Loucy (cell line): ENCODE measurements around the gene MTFR2.

ENCODE experiments used
- H2AFZ ChIP-seq: fragments of 200-600 bp; sonication (generic); 2 replicates; pipeline ENCODE4 v1.6.0; 2016; ENCODE audit warnings: antibody characterized with exemption, mild to moderate bottlenecking, low read length, moderate library complexity
- H3F3A ChIP-seq: fragments of 200-600 bp; 2 replicates; pipeline ENCODE4 v1.6.0; 2016; ENCODE audit warnings: antibody characterized with exemption, low read depth, mild to moderate bottlenecking
- H3K27me3 ChIP-seq: fragments of 200-600 bp; sonication (generic); 2 replicates; pipeline ENCODE4 v1.6.1; 2014; ENCODE audit warnings: low read length, mild to moderate bottlenecking; ENCODE audit not compliant: insufficient read depth, poor library complexity, severe bottlenecking
- H3K36me3 ChIP-seq: fragments of 200-600 bp; sonication (generic); 2 replicates; pipeline ENCODE4 v1.6.1; 2016; ENCODE audit warnings: low read length; ENCODE audit not compliant: insufficient read depth
- H3K4me1 ChIP-seq: fragments of 200-600 bp; sonication (generic); 2 replicates; pipeline ENCODE4 v1.5.1; 2014; ENCODE audit warnings: low read length, mild to moderate bottlenecking; ENCODE audit not compliant: insufficient read depth, poor library complexity, severe bottlenecking
- H3K4me2 ChIP-seq: fragments of 200-600 bp; sonication (generic); 2 replicates; pipeline ENCODE4 v1.6.0; 2014; ENCODE audit warnings: antibody characterized with exemption, low read length, low read depth, mild to moderate bottlenecking; ENCODE audit not compliant: poor library complexity, severe bottlenecking
- H3K4me3 ChIP-seq: fragments of 200-600 bp; sonication (generic); 2 replicates; pipeline ENCODE4 v1.5.1; 2014; ENCODE audit warnings: low read length, mild to moderate bottlenecking, mixed read lengths; ENCODE audit not compliant: poor library complexity, severe bottlenecking
- H3K79me2 ChIP-seq: fragments of 200-600 bp; sonication (generic); 2 replicates; pipeline ENCODE4 v1.6.1; 2014; ENCODE audit warnings: low read length; ENCODE audit not compliant: insufficient read depth
- H3K9ac ChIP-seq: fragments of 200-600 bp; sonication (generic); 2 replicates; pipeline ENCODE4 v1.6.0; 2014; ENCODE audit warnings: mild to moderate bottlenecking, low read depth, low read length, moderate library complexity; ENCODE audit not compliant: poor library complexity, severe bottlenecking
- H3K9me2 ChIP-seq: fragments of 200-600 bp; sonication (generic); replicated peaks from 2 replicates; pipeline ENCODE4 v1.6.1; 2016; ENCODE audit warnings: low read depth, low read length, mixed read lengths
- H3K9me3 ChIP-seq: fragments of 200-600 bp; sonication (generic); 2 replicates; pipeline ENCODE4 v1.6.1; 2014; ENCODE audit warnings: mild to moderate bottlenecking, antibody characterized with exemption, low read length, low read depth; ENCODE audit not compliant: insufficient read depth
- H4K20me1 ChIP-seq: fragments of 200-600 bp; sonication (generic); 2 replicates; pipeline ENCODE4 v1.6.0; 2014; ENCODE audit warnings: antibody characterized with exemption, low read length, mild to moderate bottlenecking; ENCODE audit not compliant: insufficient read depth, poor library complexity, severe bottlenecking
- EZH2phosphoT487 ChIP-seq: fragments of 200-600 bp; IDR thresholded peaks from 2 replicates; pipeline ENCODE4 v1.6.1; 2018; ENCODE audit warnings: antibody characterized with exemption, mild to moderate bottlenecking, moderate library complexity, borderline replicate concordance
- TF ChIP-seq, protein P1 (sequence below): fragments of 200-600 bp; sonication (generic); conservative IDR thresholded peaks from 2 replicates; pipeline ENCODE4 v1.5.1; 2014; ENCODE audit warnings: mild to moderate bottlenecking, antibody characterized with exemption, low read length

MTFR2 gene

DNA sequence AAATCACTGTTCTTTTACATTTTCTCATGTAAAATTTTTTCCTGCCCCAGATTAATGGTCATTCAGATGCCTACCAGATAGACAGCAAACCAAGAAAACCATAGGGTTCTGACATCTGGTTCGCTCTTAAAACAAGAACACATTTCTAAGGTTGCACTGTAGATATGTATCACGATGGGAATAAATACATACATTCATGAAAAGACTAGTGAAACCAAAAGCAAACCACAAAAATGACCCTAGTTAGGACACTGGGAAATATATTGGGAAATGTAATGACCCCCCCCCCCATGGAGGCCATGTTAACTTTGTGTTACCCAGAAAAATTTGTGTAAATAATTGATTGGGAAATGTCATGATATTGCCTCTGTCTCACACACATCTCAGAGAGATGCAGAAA lies 37.5 kb downstream of the MTFR2 start:
- no peaks in the 10 kb centered on the region for H3K9me3 ChIP-seq
- no peaks in the 10 kb centered on the region for H3K9me2 ChIP-seq
- no peak overlapping the region for H3K4me3 ChIP-seq
- H3K27me3 ChIP-seq = no peaks in the 10 kb centered on the region
- no peaks in the 10 kb centered on the region for H3K36me3 ChIP-seq
- no peaks in the 10 kb centered on the region for H3K79me2 ChIP-seq
- H3K9ac ChIP-seq = no peak overlapping the region
- no peaks in the 10 kb centered on the region for H3K4me1 ChIP-seq
- no peak overlapping the region for H2AFZ ChIP-seq
- no peaks in the 10 kb centered on the region for H3F3A ChIP-seq
- H3K4me2 ChIP-seq = no peak overlapping the region
- TF ChIP-seq, protein P1, sequence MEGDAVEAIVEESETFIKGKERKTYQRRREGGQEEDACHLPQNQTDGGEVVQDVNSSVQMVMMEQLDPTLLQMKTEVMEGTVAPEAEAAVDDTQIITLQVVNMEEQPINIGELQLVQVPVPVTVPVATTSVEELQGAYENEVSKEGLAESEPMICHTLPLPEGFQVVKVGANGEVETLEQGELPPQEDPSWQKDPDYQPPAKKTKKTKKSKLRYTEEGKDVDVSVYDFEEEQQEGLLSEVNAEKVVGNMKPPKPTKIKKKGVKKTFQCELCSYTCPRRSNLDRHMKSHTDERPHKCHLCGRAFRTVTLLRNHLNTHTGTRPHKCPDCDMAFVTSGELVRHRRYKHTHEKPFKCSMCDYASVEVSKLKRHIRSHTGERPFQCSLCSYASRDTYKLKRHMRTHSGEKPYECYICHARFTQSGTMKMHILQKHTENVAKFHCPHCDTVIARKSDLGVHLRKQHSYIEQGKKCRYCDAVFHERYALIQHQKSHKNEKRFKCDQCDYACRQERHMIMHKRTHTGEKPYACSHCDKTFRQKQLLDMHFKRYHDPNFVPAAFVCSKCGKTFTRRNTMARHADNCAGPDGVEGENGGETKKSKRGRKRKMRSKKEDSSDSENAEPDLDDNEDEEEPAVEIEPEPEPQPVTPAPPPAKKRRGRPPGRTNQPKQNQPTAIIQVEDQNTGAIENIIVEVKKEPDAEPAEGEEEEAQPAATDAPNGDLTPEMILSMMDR = no peak
- no peak for TF ChIP-seq EZH2phosphoT487
- no peaks in the 10 kb centered on the region for H4K20me1 ChIP-seq

GRCh38 chr6:136210398-136211165 lies 39.5 kb downstream of the MTFR2 start:
- no peaks in the 10 kb centered on the region for H3F3A ChIP-seq
- no peak overlapping the region for H3K4me3 ChIP-seq
- H3K9ac ChIP-seq = no peak overlapping the region
- no peaks in the 10 kb centered on the region for H3K79me2 ChIP-seq
- H2AFZ ChIP-seq = no peak overlapping the region
- no peaks in the 10 kb centered on the region for H3K9me3 ChIP-seq
- no peaks in the 10 kb centered on the region for H3K4me1 ChIP-seq
- no peak overlapping the region for H3K4me2 ChIP-seq
- H3K36me3 ChIP-seq = no peaks in the 10 kb centered on the region
- H3K9me2 ChIP-seq = no peaks in the 10 kb centered on the region
- TF ChIP-seq EZH2phosphoT487 = no peak
- TF ChIP-seq, protein P1 = no peak
- H3K27me3 ChIP-seq = no peaks in the 10 kb centered on the region
- H4K20me1 ChIP-seq = no peaks in the 10 kb centered on the region

- Histone ChIP-seq H3K9me3 (no peaks in the 10 kb centered on the region), H2AFZ (no peak overlapping the region), H3F3A (no peaks in the 10 kb centered on the region), H3K4me3 (no peak overlapping the region), H4K20me1 (no peaks in the 10 kb centered on the region), H3K36me3 (no peaks in the 10 kb centered on the region), H3K9ac (no peak overlapping the region), H3K27me3 (no peaks in the 10 kb centered on the region), H3K4me2 (no peak overlapping the region), H3K79me2 (no peaks in the 10 kb centered on the region), H3K4me1 (no peaks in the 10 kb centered on the region), H3K9me2 (no peaks in the 10 kb centered on the region)
- no peak for TF ChIP-seq EZH2phosphoT487
- TF ChIP-seq, protein P1 = no peak
Observed at GRCh38 chr6:136209496-136209895, 40.6 kb downstream of the MTFR2 start.
